ENCODE results near the gene TMEM221. TPM values are rescaled to one million over a fixed set of nuclear protein-coding genes. Genes with fewer than 3 reads are reported as not detected.

TMEM221 gene
- total and polyA plus RNA-seq, 9 of the 15 experiments (the other 6 are each of a cell fraction or from before 2014, with no cell fraction given), result 0.06 to 0.35 TPM; not detected in 7

DNA sequence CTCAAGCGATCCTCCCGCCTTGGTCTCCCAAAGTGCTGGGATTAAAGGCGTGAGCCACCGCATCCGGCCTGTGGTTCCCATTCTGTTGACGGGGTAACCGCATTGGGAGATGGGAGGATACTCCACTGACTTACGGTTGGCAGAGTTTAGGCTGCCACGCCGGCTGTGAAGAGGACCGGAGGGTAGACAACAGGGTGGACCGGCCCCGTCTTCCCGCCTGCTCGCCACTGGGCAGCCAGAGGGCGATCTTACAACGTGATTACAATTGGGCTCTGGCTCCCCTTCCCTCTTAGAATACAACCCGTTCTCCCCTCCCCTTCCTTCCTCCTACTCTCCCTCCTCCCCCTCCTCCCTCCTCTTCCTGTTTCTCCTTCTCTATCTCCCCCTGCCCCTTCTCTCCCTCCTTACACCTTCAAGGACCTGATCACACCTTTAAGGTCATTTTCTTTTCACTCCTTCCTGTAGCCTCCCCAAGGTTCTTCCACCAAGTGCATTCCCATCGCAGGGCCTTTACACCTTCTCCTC, 53.5 kb downstream of the TMEM221 start (continued):
- TF ChIP-seq, protein P1, sequence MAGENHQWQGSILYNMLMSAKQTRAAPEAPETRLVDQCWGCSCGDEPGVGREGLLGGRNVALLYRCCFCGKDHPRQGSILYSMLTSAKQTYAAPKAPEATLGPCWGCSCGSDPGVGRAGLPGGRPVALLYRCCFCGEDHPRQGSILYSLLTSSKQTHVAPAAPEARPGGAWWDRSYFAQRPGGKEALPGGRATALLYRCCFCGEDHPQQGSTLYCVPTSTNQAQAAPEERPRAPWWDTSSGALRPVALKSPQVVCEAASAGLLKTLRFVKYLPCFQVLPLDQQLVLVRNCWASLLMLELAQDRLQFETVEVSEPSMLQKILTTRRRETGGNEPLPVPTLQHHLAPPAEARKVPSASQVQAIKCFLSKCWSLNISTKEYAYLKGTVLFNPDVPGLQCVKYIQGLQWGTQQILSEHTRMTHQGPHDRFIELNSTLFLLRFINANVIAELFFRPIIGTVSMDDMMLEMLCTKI (IDR thresholded peaks at IDR 0.05; ENCODE audit: partially characterized antibody), result no peak
- TF ChIP-seq, protein P2, sequence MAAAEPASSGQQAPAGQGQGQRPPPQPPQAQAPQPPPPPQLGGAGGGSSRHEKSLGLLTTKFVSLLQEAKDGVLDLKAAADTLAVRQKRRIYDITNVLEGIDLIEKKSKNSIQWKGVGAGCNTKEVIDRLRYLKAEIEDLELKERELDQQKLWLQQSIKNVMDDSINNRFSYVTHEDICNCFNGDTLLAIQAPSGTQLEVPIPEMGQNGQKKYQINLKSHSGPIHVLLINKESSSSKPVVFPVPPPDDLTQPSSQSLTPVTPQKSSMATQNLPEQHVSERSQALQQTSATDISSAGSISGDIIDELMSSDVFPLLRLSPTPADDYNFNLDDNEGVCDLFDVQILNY (CRISPR knock-in tag; IDR thresholded peaks at IDR 0.05), result no peak
- TF ChIP-seq ZNF324 (CRISPR knock-in tag; IDR thresholded peaks at IDR 0.05) (no peak), ZNF174 (CRISPR knock-in tag; IDR thresholded peaks at IDR 0.05) (no peak), ZNF212 (CRISPR knock-in tag; IDR thresholded peaks at IDR 0.05) (no peak), ZNF239 (CRISPR knock-in tag; IDR thresholded peaks at IDR 0.05) (no peak), ZKSCAN8 (CRISPR knock-in tag; IDR thresholded peaks at IDR 0.05) (no peak), ZNF764 (CRISPR knock-in tag; IDR thresholded peaks at IDR 0.05; ENCODE audit: low read depth) (no peak), IFI16 (CRISPR knock-in tag; IDR thresholded peaks at IDR 0.05) (no peak), DPF2 (IDR thresholded peaks at IDR 0.05) (peak; percentile 79), NR3C1 (CRISPR knock-in tag; IDR thresholded peaks at IDR 0.05) (no peak), NR4A1 (CRISPR knock-in tag; IDR thresholded peaks at IDR 0.05) (no peak), NR4A1 (tag; IDR thresholded peaks at IDR 0.05) (no peak), TFAM (CRISPR knock-in tag; conservative IDR thresholded peaks at IDR 0.05) (no peak)
- TF ChIP-seq, protein P3, sequence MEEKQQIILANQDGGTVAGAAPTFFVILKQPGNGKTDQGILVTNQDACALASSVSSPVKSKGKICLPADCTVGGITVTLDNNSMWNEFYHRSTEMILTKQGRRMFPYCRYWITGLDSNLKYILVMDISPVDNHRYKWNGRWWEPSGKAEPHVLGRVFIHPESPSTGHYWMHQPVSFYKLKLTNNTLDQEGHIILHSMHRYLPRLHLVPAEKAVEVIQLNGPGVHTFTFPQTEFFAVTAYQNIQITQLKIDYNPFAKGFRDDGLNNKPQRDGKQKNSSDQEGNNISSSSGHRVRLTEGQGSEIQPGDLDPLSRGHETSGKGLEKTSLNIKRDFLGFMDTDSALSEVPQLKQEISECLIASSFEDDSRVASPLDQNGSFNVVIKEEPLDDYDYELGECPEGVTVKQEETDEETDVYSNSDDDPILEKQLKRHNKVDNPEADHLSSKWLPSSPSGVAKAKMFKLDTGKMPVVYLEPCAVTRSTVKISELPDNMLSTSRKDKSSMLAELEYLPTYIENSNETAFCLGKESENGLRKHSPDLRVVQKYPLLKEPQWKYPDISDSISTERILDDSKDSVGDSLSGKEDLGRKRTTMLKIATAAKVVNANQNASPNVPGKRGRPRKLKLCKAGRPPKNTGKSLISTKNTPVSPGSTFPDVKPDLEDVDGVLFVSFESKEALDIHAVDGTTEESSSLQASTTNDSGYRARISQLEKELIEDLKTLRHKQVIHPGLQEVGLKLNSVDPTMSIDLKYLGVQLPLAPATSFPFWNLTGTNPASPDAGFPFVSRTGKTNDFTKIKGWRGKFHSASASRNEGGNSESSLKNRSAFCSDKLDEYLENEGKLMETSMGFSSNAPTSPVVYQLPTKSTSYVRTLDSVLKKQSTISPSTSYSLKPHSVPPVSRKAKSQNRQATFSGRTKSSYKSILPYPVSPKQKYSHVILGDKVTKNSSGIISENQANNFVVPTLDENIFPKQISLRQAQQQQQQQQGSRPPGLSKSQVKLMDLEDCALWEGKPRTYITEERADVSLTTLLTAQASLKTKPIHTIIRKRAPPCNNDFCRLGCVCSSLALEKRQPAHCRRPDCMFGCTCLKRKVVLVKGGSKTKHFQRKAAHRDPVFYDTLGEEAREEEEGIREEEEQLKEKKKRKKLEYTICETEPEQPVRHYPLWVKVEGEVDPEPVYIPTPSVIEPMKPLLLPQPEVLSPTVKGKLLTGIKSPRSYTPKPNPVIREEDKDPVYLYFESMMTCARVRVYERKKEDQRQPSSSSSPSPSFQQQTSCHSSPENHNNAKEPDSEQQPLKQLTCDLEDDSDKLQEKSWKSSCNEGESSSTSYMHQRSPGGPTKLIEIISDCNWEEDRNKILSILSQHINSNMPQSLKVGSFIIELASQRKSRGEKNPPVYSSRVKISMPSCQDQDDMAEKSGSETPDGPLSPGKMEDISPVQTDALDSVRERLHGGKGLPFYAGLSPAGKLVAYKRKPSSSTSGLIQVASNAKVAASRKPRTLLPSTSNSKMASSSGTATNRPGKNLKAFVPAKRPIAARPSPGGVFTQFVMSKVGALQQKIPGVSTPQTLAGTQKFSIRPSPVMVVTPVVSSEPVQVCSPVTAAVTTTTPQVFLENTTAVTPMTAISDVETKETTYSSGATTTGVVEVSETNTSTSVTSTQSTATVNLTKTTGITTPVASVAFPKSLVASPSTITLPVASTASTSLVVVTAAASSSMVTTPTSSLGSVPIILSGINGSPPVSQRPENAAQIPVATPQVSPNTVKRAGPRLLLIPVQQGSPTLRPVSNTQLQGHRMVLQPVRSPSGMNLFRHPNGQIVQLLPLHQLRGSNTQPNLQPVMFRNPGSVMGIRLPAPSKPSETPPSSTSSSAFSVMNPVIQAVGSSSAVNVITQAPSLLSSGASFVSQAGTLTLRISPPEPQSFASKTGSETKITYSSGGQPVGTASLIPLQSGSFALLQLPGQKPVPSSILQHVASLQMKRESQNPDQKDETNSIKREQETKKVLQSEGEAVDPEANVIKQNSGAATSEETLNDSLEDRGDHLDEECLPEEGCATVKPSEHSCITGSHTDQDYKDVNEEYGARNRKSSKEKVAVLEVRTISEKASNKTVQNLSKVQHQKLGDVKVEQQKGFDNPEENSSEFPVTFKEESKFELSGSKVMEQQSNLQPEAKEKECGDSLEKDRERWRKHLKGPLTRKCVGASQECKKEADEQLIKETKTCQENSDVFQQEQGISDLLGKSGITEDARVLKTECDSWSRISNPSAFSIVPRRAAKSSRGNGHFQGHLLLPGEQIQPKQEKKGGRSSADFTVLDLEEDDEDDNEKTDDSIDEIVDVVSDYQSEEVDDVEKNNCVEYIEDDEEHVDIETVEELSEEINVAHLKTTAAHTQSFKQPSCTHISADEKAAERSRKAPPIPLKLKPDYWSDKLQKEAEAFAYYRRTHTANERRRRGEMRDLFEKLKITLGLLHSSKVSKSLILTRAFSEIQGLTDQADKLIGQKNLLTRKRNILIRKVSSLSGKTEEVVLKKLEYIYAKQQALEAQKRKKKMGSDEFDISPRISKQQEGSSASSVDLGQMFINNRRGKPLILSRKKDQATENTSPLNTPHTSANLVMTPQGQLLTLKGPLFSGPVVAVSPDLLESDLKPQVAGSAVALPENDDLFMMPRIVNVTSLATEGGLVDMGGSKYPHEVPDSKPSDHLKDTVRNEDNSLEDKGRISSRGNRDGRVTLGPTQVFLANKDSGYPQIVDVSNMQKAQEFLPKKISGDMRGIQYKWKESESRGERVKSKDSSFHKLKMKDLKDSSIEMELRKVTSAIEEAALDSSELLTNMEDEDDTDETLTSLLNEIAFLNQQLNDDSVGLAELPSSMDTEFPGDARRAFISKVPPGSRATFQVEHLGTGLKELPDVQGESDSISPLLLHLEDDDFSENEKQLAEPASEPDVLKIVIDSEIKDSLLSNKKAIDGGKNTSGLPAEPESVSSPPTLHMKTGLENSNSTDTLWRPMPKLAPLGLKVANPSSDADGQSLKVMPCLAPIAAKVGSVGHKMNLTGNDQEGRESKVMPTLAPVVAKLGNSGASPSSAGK (IDR thresholded peaks at IDR 0.05), result no peak

Data from K562 (cell line).